H4 (cell line): ENCODE measurements around the gene FYB2. TPM values are rescaled to one million over a fixed set of nuclear protein-coding genes. Genes with fewer than 3 reads are reported as not detected.

ENCODE experiments used
- DNase-seq: peaks from one replicate; pipeline ENCODE4 v3.0.0-alpha.2; 2015; ENCODE audit warnings: low spot score
- total RNA-seq: library from RNA; depleted of rRNA; stranded (reverse); fragments of >200 nt; shearing (Covaris generic); gene quantifications from 2 replicates; pipeline ENCODE4 v1.2.3, GENCODE V29; 2014

FYB2 gene
- total RNA-seq, 1 experiment from 2014 or later, result not detected

DNA sequence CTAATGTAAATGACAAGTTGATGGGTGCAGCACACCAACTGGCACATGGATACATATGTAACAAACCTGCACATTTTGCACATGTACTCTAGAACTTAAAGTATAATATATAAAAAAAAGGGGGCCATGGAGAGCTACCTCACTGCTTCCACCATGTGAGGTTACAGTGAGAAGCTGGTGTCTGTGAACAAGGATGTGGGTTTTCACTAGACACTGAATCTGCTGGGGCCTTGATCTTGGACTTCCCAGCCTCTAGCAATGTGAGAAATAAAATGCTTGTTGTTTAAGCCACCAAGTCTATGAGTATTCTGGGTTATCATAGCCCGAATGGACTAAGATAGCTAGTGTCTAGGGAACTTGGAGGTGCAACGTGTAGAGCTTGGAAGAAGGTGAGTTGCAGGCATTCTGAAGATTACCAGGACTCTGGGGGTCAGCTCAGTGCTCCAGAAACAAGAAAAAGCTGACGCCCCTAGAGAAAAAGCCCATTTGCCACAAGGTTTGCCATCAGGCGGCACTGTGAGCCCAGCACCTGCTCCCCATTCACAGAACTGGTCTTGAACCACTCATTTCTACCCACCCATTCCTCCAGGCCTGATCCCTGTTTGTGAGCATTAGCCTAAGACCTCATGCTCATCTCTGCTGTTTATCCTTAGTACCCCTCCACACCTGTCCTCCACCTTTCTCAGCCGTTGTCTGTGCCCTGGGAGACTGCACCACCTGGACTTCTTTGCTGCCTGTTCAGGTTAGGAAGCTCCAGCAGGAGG is 15.1 kb upstream of the FYB2 start:
- DNase-seq, result no peak

DNA sequence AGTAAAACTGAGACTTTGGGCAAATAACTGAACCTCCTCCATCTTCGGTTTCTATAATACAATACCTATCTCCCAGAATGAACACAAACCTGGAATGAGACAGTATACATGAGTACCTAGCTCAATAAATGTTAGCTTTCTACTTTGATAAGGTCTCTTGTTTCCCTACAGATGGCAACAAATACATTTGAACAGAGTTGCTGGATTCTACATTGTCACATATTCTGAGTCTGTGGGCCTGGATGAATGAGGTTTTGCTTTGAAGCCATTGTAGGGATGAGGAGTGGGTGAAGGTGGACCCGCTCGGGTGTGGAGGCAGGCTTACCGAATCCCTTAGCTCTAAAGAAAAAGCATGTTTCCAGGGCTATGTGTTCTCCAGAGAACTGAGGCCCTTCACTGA is 13.9 kb upstream of the FYB2 start:
- DNase-seq, result no peak

DNA sequence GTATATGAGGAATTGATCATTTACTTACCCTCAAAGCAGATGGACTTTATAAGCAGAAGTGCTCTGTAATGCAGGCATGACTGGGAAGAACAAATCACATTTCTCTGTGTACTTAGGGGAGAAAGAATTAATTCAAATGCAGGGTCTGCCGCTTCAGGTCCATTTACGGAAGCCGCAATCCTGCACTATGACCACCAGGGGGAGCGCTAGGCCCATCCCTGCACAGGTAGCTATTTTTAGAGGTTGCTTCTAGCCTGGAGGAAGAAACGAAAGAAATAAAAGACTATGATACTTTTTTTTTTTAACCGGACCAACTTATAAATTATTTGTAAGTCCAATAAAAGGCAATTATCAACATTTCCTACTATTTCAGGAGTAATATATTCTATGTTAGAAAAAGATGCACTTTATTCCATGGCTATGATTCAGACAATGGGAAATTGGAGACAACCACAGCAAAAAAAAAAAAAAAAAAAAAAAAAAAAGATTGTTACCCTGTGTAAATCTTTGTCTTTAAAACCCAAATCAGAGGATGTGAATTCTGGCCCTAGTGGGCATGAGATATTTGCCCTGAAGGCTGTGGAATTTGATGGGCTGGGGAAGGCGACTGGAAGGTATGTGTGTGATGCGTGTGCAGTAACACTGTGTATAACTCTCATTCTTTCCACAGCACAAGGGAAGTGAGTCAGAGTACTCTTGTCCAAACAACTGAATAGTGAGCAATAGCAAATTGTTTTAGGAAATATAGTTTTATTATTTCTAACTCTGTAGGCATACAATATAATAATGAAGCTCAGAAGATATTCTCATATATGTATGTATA is 12.9 kb upstream of the FYB2 start:
- peak; percentile 82 for DNase-seq

DNA sequence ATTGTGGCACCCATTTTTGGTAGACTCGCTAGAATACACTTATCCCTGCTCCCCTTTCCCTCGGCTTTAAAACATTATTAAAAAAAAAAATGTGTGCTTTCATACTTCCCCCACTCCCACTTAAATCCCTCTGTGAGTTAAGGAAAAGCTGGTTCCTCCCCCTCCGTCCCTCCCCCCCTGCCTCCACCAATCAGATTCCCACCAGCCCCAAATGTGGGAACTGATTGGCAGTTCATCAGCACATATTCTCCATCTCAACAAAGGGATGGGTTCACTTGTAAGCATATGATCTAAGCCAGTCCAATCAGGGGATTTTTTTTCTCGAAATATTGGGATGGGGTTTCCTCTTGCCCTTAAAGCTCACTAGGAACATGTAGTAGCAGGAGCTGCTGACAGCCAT is 10.8 kb upstream of the FYB2 start:
- no peak for DNase-seq

DNA sequence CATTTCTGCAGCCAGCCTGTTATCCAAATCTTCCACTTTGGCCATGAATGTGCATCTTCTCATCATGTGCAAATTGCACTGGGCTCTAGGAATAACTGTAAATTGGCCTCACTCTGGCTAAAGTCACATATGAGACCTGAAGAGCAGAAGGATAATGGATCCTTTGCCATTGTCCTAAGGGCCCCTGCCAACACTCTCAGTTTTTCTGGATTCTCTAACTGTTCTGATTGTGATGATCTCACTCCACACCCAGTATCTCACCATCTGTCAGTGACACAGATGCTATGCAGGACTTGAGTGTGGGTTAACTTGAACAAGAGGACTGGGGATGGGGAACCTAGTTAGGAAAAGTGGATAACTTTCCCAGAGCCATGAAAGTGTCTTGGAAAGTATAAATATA is 8.5 kb upstream of the FYB2 start:
- no peak for DNase-seq

DNA sequence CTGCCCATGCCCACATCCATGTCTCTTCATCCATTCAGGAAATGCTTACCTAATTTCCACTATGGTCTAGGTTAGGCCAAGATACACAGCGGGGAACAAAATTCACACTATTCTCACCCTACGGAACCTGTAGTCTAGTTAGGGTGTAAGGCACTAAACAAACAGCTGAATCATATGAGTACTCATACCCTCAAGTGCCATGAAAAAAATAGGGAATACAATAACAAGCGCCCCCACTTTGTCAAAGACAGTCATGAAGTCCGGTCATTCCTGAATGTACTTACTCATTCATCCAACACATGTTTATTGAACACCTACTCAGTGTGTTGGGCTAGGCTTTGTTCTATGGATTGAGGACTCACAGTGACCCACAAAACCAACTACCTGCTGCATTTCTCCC is 6.2 kb upstream of the FYB2 start:
- DNase-seq, result no peak

DNA sequence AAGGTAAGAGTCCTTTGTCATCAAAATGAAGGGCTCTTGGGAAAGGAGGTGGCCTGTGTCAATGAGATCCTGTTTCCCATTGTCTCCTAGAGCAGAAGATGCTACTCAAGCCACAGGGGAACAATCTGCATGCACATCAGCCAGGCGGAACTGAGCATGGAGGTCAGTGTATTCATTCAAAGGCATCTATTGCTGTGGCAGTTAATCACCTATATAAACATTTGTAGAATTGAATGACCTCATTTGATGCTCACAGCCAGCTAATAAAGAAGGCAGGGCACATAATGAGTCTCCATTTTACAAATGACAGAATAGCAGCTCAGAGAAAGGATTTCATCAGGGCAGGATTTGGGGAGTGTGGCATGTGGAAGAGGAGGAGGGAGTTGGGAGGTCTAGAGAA is 5.7 kb upstream of the FYB2 start:
- no peak for DNase-seq

DNA sequence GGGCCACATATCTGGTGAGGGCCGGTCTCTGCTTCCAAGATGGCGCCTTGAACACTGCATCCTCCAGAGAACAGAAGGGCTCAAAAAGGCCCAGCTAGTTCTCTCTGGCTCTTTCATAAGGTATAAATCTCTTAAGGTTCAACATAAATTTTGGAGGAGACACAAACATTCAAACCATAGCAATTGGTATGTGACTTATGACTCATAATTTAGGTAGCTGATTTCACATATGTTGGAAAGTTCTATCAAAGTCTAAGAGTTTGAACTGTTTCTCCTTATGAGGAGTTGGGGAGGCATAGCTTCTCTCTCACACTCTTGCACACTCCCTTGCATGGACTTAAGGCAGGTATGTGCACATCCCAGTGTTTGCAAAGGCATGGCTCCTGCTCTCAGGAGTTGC is 5.1 kb upstream of the FYB2 start:
- DNase-seq, result no peak

DNA sequence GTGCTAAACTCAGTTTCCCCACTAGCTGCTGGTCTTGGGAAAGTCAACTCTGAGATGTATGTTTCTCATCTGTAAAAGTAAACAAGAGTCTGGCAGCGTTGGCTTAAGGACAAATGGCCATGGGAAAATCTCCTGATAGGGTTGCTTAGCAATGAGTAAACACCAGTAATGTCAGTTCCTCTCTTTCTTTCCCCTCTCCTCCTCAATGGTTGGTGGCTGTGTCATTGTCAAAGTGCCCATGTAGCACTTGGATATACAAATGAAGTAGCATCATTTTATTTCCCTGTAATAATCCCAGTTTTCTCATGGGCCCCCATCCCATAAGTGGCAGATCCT is 2.2 kb upstream of the FYB2 start:
- DNase-seq, result no peak

DNA sequence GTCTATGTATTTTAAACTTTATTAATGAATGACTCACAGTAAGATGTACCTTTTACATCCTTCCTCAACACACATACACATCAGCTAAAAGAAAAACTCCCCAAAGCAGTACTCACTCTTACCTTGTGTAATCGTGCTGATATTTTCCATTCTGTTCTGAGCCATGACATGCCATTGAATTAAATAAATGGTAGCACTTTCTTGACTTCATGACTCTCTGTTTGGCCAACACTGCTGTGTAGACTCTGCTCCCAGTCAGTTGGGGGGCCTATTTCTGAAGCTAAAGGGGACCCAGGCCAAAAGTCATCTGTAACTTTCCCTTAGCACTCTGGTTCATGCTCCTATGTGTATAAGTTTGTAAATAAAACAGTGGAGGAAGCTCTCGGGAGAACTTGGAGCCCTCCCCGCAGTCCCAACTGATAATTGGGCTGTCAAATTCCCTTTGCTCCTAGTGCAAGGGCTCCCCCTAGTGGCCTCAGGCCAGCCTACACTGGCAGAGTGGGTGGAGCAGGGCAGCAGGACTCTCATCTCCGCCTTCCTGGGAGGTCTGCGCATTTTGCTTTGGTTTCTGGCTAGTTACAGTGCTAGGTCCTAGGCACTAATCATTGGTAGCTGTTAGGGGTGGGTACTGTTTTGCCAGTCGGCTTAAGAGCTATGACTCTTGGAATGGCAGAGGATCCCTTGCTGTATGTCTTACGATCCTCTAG is 1.7 kb upstream of the FYB2 start:
- DNase-seq, result peak; percentile 77

DNA sequence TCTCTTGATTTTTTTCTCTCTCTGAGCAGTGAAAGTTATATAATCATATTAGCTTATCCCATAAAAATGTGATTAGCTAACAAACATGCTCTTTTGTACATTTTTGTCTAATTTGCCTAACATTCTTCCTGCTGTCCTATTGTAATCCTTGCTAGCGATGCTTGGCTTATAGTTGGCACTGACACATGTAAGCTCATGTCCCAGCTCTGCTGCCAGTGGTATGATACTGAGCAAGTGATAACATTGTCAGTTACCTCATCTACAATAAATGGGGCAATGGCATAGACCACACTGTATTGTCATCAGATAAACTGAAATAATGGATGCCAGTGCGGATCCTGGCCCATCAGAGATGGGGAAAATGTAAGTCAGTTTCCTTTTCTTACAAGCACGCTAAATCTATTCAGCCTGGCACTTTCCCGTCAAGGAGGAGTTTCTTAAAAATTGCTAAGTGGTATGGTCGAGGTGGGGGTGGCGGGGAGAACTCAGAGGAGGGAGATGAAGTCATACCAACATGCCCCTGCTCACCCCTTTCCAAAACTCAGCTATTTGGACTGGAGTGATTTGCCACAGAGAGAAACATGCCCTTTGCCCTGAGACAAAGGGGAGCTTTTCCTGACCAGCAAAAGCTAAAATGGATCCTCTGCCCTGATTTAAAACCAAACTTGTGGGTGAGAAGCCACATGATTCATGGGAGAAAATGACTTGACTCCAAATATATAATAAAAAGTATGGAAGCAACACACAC is 1.3 kb downstream of the FYB2 start:
- DNase-seq, result no peak

DNA sequence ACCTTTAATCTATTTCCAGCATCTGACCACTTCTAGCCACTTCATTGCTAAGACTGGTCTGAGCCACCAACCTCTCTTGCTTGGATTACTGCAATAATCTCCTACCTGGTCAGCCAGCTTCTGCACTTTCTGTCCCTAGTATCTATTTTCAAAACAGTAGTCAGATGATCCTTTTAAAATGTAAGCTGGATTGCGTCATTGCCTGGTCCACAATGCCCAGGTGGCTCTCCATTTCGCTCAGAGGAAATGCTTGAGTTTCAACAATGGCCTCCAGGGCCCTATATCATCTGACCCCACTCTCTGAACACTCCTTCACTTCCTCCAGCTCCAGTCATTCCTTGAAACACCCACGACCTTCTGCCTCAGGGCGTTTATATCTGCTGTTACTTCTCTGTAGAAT is 2.3 kb downstream of the FYB2 start:
- DNase-seq, result no peak

DNA sequence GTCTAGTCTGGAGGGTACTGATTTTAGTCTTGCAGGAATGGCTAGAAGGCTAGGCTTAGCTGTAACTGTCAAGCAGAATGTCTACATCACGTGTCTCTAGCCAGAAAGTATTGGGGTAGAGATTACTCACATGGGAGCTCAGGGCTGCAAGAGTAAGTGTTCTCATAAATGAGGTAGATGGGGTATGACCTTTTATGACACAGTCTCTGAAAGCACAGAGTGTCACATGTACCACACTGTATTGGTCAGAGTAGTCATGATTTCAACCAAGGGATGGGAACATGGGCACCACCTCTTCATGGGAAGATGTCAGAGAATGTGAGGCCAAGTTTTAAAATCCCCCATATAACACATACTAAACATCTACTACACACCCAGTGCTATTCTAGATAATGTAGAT is 2.9 kb downstream of the FYB2 start:
- DNase-seq, result no peak

DNA sequence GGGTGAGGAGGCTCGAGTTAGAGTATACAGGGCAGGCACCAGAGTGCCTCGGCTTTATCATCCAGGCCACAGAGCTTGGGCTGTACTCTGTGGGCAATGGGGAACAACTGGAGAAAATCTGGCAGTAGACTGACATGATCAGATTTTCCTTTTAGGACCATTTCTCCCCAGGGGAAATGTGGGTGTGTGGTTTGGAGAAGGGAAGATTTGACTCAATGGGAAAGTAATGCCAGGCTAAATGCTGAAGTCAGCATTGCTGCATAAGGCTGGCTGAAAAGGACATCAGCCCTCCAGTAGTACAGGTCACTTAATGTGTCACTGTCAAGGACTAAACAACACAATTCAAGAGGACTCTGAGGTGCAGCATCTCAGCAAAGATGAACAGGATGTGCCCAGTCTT is 5.0 kb downstream of the FYB2 start:
- no peak for DNase-seq

DNA sequence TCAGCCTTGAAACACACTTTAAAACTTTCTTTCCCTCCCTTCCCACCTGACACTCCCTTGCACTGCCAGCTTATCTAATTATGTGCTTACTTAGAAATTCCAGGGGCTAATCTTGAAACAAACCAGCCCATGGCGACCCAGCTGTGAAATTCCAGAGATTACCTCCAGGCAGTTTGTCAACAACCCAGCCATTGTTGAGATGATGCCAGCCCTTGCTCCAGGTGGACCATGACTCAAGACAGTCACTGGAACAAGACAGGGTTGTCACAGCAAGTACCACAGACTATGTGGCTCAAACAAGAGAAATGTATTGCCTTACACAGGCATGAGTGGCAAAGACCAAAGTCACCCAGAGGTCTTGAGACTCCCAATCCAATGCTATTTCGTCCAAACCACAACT is 7.9 kb downstream of the FYB2 start:
- DNase-seq, result peak; percentile 33

DNA sequence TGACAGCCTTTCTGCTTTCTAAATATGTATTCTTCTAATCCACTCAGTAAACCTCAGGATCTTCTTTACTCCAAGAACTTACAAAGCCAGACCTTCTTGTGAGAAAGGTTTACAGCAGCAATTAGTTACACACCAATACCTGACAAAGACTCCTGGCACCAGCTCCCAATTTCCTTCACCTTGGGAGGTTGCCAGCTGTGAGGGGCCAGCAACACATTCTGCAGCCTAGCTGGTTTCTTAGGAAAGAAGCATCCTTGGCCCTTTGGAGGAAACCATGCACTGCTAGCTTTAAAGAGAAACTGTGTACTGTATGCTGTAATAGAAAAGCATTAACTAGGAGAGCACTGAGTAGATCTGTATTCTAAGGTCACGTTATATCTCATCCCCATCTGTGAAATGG is 10.8 kb downstream of the FYB2 start:
- DNase-seq, result no peak

DNA sequence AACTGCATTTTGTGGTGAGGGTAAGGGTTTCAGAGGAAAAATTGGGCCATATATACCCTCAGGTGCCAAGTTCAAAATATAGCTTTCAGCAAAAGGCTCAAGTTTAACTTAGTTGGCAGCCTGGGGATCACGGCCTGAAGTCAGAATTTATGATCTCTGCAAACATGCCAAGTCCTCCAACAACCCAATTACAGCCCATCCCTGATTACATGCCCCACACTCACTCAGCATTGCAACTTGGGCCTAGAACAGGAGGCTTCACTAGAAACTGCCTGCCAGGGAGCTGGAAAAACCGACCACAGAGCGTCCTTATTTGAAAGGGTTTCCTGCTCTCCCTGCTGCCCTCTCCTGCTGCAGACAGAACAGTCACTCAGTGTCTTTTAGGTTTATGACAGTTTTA is 12.4 kb downstream of the FYB2 start:
- DNase-seq, result peak; percentile 45

DNA sequence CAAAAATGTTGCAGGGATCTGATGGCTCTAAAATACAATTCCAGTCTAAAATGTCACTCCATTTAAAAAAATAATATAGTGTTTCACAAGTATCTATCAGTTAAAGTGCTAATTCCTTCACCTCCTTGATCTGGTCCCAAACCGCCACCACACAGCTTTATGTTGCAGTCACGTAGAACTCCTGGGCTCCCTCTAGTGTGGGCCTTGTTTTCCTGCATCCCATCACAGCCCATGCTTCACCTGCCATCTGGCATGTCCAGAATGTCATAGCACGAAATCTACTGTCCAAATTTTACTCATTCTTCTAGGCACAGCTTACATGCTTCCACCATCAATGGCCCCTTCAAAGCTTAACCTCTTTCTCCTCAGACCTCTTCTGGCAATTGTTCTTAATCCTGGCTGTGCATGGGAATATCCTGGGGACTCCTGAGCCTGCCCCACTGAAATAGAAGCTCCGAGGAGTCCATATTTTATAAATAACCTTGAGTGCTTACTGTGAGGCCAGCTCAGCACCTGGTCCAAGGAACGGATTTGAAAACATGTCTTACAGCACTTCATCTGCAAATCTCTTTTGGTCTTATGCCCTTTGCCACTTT is 15.5 kb downstream of the FYB2 start:
- DNase-seq, result peak; percentile 47

DNA sequence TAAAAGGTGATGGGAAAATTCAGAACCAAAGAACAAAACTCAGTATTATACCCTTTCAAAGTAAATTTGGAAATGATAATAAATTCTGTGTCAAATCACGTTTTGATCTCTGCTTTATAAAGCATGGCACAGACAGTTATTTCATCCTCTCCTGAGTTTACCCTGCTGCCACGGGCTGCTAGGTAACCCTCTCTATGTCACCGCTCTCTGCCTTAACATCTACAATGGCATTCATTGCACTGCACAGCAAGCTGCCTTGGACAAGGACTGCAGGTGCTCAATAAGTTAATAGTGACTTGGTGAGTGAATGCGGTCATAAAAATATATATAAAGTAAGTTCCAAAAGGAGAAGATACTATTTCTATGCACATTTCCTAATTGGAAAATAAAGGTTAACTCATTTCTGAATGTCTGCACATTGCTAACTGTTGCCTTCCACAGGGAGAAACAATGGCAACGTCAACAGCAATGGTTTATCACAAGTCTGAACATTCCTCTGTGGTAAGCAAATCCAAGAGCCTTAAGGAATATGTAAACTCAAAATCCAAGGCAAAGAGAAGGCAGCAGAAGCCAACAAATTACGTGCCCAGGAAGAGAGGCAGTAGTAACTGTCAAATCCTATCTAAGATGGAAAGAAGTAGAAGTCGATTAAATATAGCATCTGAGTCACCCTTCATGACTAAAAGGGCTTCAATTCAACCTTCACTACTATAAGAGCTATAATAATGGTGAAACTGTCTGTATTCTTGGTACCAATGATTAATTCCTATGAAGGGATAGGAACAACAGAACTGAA is 19.4 kb downstream of the FYB2 start:
- DNase-seq, result no peak

DNA sequence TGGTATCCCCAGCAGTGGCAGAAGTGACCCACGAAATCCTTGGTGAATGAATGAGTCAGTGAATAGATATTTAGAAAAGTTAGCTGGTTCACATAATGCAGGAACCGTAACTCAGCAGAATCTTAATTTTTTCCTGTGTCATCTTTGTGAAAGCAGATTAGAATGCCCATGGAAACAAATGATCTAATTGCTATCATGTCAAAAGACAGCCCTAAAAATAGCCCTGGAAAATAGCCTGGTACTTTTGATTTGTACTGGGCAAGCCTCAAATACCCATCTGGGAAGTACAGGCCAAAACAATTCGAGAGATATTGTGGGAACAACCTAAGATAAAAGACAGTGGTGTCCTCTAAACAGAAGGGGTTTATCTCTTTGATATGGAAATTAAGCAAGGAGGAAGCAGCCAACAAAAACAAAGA is 21.1 kb downstream of the FYB2 start:
- no peak for DNase-seq
